KMS-11 (cell line): ENCODE data around the gene FUBP3.
A peak's percentile ranks its signal among the peaks of the same experiment; 100 is the strongest.

Experiments used
- H2AFZ ChIP-seq: fragments of 200-600 bp; sonication (generic); 2 replicates; pipeline ENCODE4 v1.6.1; 2016; ENCODE audit warnings: antibody characterized with exemption, mixed run types, low read depth
- H3K27ac ChIP-seq: fragments of 200-600 bp; sonication (generic); 2 replicates; pipeline ENCODE4 v1.6.1; 2016; ENCODE audit warnings: mild to moderate bottlenecking, mixed run types
- H3K27me3 ChIP-seq: fragments of 200-600 bp; sonication (generic); 2 replicates; pipeline ENCODE4 v1.6.1; 2017; ENCODE audit warnings: mild to moderate bottlenecking, low read depth, mixed run types, moderate library complexity; ENCODE audit not compliant: insufficient read depth
- H3K36me3 ChIP-seq: fragments of 200-600 bp; sonication (generic); 2 replicates; pipeline ENCODE4 v1.6.1; 2017; ENCODE audit warnings: mild to moderate bottlenecking, mixed run types; ENCODE audit not compliant: insufficient read depth
- H3K4me1 ChIP-seq: fragments of 200-600 bp; sonication (generic); 2 replicates; pipeline ENCODE4 v1.6.1; 2016; ENCODE audit warnings: mild to moderate bottlenecking, low read depth, mixed run types; ENCODE audit not compliant: poor library complexity, severe bottlenecking
- H3K4me2 ChIP-seq: fragments of 200-600 bp; sonication (generic); 2 replicates; pipeline ENCODE4 v1.7.0; 2016; ENCODE audit warnings: mild to moderate bottlenecking, mixed run types
- H3K4me3 ChIP-seq: fragments of 200-600 bp; sonication (generic); IDR thresholded peaks from 2 replicates; pipeline ENCODE4 v1.6.1; 2017; ENCODE audit warnings: low read depth, low read length, mixed read lengths; ENCODE audit not compliant: insufficient read depth
- H3K79me2 ChIP-seq: fragments of 200-600 bp; sonication (generic); 2 replicates; pipeline ENCODE4 v1.6.1; 2016; ENCODE audit warnings: low read depth, mixed run types; ENCODE audit not compliant: insufficient read depth
- H3K9ac ChIP-seq: fragments of 200-600 bp; sonication (generic); 2 replicates; pipeline ENCODE4 v1.6.1; 2016; ENCODE audit warnings: mild to moderate bottlenecking, mixed run types
- H4K20me1 ChIP-seq: fragments of 200-600 bp; sonication (generic); 2 replicates; pipeline ENCODE4 v1.6.1; 2016; ENCODE audit warnings: mild to moderate bottlenecking, mixed run types; ENCODE audit not compliant: insufficient read depth
- TF ChIP-seq, protein P1 (sequence below): fragments of 200-600 bp; sonication (generic); conservative IDR thresholded peaks from 2 replicates; pipeline ENCODE4 v1.6.1; 2017; ENCODE audit warnings: low read depth, mild to moderate bottlenecking, antibody characterized with exemption, low read length, moderate library complexity, mixed read lengths

FUBP3 gene

DNA sequence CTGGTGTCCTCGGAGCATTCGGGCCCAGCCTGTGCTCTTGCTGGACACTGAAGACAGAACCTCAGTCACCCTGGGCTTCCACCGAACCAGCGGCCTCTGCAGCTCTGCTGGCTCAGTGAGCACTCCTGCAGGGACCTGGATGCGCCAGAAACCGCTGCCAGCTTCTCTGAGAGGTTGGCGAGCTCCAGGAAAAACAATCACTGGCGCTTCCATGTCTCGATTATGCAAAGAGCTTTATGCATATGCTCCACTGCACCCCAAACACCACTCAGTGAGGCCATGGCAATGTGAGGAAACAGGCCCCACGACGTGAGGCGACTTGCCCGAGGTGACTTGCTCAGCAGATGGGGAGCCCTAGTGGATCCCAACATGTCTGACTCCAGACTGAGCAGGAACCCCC is 96.0 kb downstream of the FUBP3 start:
- no peak overlapping the region for H2AFZ ChIP-seq
- H4K20me1 ChIP-seq: no peaks in the 10 kb centered on the region
- no peak overlapping the region for H3K9ac ChIP-seq
- no peaks in the 10 kb centered on the region for H3K79me2 ChIP-seq
- H3K4me1 ChIP-seq: no peaks in the 10 kb centered on the region
- H3K27me3 ChIP-seq: peaks cover 25% of the 10 kb centered on the region
- TF ChIP-seq, protein P1, sequence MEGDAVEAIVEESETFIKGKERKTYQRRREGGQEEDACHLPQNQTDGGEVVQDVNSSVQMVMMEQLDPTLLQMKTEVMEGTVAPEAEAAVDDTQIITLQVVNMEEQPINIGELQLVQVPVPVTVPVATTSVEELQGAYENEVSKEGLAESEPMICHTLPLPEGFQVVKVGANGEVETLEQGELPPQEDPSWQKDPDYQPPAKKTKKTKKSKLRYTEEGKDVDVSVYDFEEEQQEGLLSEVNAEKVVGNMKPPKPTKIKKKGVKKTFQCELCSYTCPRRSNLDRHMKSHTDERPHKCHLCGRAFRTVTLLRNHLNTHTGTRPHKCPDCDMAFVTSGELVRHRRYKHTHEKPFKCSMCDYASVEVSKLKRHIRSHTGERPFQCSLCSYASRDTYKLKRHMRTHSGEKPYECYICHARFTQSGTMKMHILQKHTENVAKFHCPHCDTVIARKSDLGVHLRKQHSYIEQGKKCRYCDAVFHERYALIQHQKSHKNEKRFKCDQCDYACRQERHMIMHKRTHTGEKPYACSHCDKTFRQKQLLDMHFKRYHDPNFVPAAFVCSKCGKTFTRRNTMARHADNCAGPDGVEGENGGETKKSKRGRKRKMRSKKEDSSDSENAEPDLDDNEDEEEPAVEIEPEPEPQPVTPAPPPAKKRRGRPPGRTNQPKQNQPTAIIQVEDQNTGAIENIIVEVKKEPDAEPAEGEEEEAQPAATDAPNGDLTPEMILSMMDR: no peak
- no peak overlapping the region for H3K4me2 ChIP-seq
- no peaks in the 10 kb centered on the region for H3K36me3 ChIP-seq
- H3K4me3 ChIP-seq: no peak overlapping the region
- no peak overlapping the region for H3K27ac ChIP-seq

DNA sequence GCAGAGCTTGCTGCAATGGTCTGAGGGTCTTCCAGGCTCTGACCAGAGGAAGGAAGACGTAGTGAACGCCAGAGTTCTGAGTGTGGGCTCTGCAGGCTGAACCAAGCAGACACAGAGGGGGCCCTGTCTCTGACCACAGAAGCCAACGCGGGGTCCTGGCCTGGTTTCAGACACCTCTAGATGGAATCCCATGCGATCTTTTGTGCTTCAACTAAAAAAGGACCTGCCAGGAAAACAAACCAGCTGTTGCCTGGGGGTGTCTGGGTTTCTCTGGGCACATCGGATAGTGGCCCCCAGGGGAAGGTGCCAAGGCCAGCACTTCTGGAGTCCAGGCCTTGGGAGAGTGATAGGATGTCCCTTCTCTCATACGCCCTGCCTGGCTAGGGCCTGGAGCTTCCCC is 97.9 kb downstream of the FUBP3 start:
- Histone ChIP-seq H3K4me1 (no peaks in the 10 kb centered on the region), H3K4me2 (no peak overlapping the region), H3K4me3 (no peak overlapping the region), H3K36me3 (no peaks in the 10 kb centered on the region), H2AFZ (no peak overlapping the region), H3K27ac (no peak overlapping the region), H4K20me1 (no peaks in the 10 kb centered on the region), H3K9ac (no peak overlapping the region), H3K27me3 (peaks cover 25% of the 10 kb centered on the region), H3K79me2 (no peaks in the 10 kb centered on the region)
- TF ChIP-seq, protein P1: no peak

DNA sequence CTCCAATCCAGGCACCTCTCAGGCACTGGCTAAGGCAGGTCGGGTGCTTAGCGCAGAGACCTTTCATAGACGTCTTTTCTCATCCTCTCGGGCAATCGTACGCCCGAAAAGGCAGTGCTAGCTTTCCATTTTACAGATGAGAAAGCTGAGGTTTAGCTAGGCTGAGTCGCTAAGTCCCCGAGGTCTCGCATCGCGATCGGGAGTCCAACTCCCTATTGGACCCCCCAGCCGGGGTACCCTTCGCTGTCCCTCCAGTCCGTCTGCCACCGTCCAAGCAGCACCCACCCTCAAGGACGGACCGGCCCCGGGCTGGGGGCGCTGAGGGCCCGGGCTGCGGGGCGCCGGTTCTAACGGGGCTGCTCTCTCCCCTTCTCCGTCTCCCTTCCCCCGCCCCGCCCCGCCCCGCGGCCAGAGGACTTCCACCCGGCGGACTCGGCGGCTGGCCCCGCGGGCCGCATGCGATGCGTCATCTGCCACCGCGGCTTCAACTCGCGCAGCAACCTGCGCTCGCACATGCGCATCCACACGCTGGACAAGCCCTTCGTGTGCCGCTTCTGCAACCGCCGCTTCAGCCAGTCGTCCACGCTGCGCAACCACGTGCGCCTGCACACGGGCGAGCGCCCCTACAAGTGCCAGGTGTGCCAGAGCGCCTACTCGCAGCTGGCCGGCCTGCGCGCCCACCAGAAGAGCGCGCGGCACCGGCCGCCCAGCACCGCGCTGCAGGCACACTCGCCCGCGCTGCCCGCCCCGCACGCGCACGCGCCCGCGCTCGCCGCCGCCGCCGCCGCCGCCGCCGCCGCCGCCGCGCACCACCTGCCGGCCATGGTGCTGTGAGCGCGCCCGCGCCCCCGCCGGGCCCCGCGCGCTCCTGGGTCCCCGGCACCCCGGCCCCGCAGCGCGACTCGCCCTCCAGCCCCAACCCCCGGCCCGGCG is 101.7 kb downstream of the FUBP3 start:
- Histone ChIP-seq H3K9ac (peak overlapping the region; percentile 58; the same call in 1 of the 2 replicates), H3K4me3 (no peak overlapping the region), H2AFZ (peak overlapping the region; percentile 93), H3K79me2 (no peaks in the 10 kb centered on the region), H3K4me1 (no peaks in the 10 kb centered on the region), H3K4me2 (peak overlapping the region; percentile 99), H3K27ac (no peak overlapping the region), H3K36me3 (no peaks in the 10 kb centered on the region), H4K20me1 (no peaks in the 10 kb centered on the region), H3K27me3 (peaks cover 25% of the 10 kb centered on the region)
- TF ChIP-seq, protein P1: no peak

DNA sequence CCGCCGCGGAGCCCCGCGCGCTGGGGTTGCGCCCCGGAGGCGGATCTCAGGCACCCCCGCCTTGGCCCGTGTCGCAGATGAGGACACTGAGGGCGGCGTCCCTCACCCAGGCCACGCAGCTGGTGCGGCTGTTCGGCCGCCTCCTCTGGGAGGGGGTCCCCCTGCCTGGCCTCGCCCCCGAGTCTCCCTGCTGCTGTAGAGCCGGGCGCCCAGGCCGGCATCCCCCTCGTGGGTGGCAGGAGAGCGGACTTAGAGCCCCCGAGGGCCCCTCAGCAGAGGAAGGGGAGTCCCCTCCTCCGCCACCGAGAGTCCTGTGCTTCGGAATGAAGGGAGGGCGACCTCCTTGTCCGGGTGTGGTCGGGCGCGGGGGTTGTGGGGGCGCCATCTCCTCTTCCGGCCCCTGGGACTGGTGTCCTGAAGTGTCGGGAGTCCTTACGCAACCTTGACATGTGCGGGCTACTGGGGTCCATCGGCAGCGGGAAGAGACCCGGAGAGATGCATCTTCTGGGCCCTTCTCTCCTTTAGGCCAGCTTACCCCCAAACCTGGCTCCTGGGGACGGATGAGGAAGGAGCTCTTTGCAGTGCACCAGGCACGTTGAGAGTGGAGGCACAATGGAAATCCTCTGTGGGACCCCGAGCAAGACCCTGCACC is 102.5 kb downstream of the FUBP3 start:
- TF ChIP-seq, protein P1: no peak
- peak overlapping the region; percentile 58; the same call in 1 of the 2 replicates for H3K9ac ChIP-seq
- no peaks in the 10 kb centered on the region for H3K4me1 ChIP-seq
- H2AFZ ChIP-seq: peak overlapping the region; percentile 93
- peaks cover 21% of the 10 kb centered on the region; the same call in 1 of the 2 replicates for H3K27me3 ChIP-seq
- H3K27ac ChIP-seq: no peak overlapping the region
- H3K36me3 ChIP-seq: no peaks in the 10 kb centered on the region
- no peaks in the 10 kb centered on the region for H3K79me2 ChIP-seq
- H4K20me1 ChIP-seq: no peaks in the 10 kb centered on the region
- H3K4me2 ChIP-seq: peak overlapping the region; percentile 99
- H3K4me3 ChIP-seq: no peak overlapping the region
